H9 (cell line): ENCODE results near the gene AQP2. TPM values are rescaled to one million over a fixed set of nuclear protein-coding genes. Genes with fewer than 3 reads are reported as not detected.

Experiments
- DNase-seq: peaks from one replicate; pipeline ENCODE4 v3.0.0-alpha.2; 2017
- H2AFZ ChIP-seq: one replicate; pipeline ENCODE4 v1.6.1; 2013; ENCODE audit warnings: mild to moderate bottlenecking, low read length, control low read depth, moderate library complexity
- H2AK5ac ChIP-seq: 2 replicates; pipeline ENCODE4 v1.6.1; 2013; ENCODE audit warnings: low read length, control low read depth, mixed read lengths; ENCODE audit not compliant: insufficient read length
- H2BK120ac ChIP-seq: one replicate; pipeline ENCODE4 v1.6.1; 2013; ENCODE audit warnings: low read depth, mild to moderate bottlenecking, low read length, control low read depth, inconsistent platforms; ENCODE audit not compliant: poor library complexity, severe bottlenecking
- H2BK12ac ChIP-seq: 2 replicates; pipeline ENCODE4 v1.6.1; 2013; ENCODE audit warnings: low read length, control low read depth, mixed read lengths, low read depth; ENCODE audit not compliant: insufficient read length
- H2BK15ac ChIP-seq: 2 replicates; pipeline ENCODE4 v1.6.1; 2013; ENCODE audit warnings: low read depth, low read length, control low read depth
- H2BK20ac ChIP-seq: one replicate; pipeline ENCODE4 v1.6.1; 2013; ENCODE audit warnings: low read depth, mild to moderate bottlenecking, low read length, control low read depth, inconsistent platforms; ENCODE audit not compliant: poor library complexity, severe bottlenecking
- H2BK5ac ChIP-seq: 2 replicates; pipeline ENCODE4 v1.6.1; 2013; ENCODE audit warnings: low read length, control low read depth, mixed read lengths; ENCODE audit not compliant: insufficient read length
- H3K14ac ChIP-seq: 2 replicates; pipeline ENCODE4 v1.6.1; 2013; ENCODE audit warnings: low read length, control low read depth; ENCODE audit not compliant: insufficient read depth
- H3K18ac ChIP-seq: 2 replicates; pipeline ENCODE4 v1.6.1; 2013; ENCODE audit warnings: low read depth, mild to moderate bottlenecking, mixed read lengths, low read length, control low read depth; ENCODE audit not compliant: insufficient read length
- H3K23ac ChIP-seq: 2 replicates; pipeline ENCODE4 v1.6.1; 2013; ENCODE audit warnings: low read length, control low read depth, mixed read lengths, low read depth; ENCODE audit not compliant: insufficient read length
- H3K23me2 ChIP-seq: 2 replicates; pipeline ENCODE4 v1.6.1; 2013; ENCODE audit warnings: low read depth, mild to moderate bottlenecking, mixed read lengths, low read length, control low read depth; ENCODE audit not compliant: insufficient read length, poor library complexity, severe bottlenecking
- H3K27ac ChIP-seq: 2 replicates; pipeline ENCODE4 v1.5.1; 2013; ENCODE audit warnings: low read length, control low read depth, mixed read lengths, low read depth; ENCODE audit not compliant: insufficient read length
- H3K27me3 ChIP-seq: 2 replicates; pipeline ENCODE4 v1.6.1; 2013; ENCODE audit warnings: low read length, control low read depth, inconsistent platforms; ENCODE audit not compliant: insufficient read depth
- H3K4ac ChIP-seq: 2 replicates; pipeline ENCODE4 v1.6.1; 2013; ENCODE audit warnings: low read depth, mild to moderate bottlenecking, control low read depth, inconsistent platforms, low read length, moderate library complexity
- H3K4me1 ChIP-seq: 2 replicates; pipeline ENCODE4 v1.6.1; 2013; ENCODE audit warnings: low read length, control low read depth, inconsistent platforms; ENCODE audit not compliant: insufficient read depth
- H3K4me2 ChIP-seq: 2 replicates; pipeline ENCODE4 v1.6.1; 2013; ENCODE audit warnings: low read length, control low read depth, mixed read lengths; ENCODE audit not compliant: insufficient read length, insufficient read depth
- H3K56ac ChIP-seq: 2 replicates; pipeline ENCODE4 v1.6.1; 2013; ENCODE audit warnings: low read depth, mild to moderate bottlenecking, mixed read lengths, low read length, control low read depth; ENCODE audit not compliant: insufficient read length
- H3K79me1 ChIP-seq: 2 replicates; pipeline ENCODE4 v1.6.1; 2013; ENCODE audit warnings: low read depth, mild to moderate bottlenecking, moderate library complexity, low read length, control low read depth, inconsistent platforms; ENCODE audit not compliant: insufficient read depth, poor library complexity, severe bottlenecking
- H3K79me2 ChIP-seq: 2 replicates; pipeline ENCODE4 v1.6.1; 2013; ENCODE audit warnings: low read length, control low read depth, inconsistent platforms; ENCODE audit not compliant: insufficient read depth
- H3K9ac ChIP-seq: 2 replicates; pipeline ENCODE4 v1.6.1; 2013; ENCODE audit warnings: low read length, control low read depth, mixed read lengths; ENCODE audit not compliant: insufficient read length; ENCODE audit errors: extremely low read depth
- H3K9me3 ChIP-seq: one replicate; pipeline ENCODE4 v1.6.1; 2013; ENCODE audit warnings: low read depth, low read length, inconsistent platforms; ENCODE audit not compliant: control insufficient read depth
- H3T11ph ChIP-seq: one replicate; pipeline ENCODE4 v1.6.1; 2013; ENCODE audit warnings: mild to moderate bottlenecking, low read length, control low read depth, inconsistent platforms
- H4K20me1 ChIP-seq: one replicate; pipeline ENCODE4 v1.6.1; 2013; ENCODE audit not compliant: control insufficient read depth, insufficient read length, insufficient read depth
- H4K5ac ChIP-seq: 2 replicates; pipeline ENCODE4 v1.6.1; 2013; ENCODE audit warnings: low read depth, mild to moderate bottlenecking, mixed read lengths, low read length, control low read depth; ENCODE audit not compliant: insufficient read length
- H4K8ac ChIP-seq: replicated peaks from 2 replicates; pipeline ENCODE4 v1.6.1; 2013; ENCODE audit warnings: low read length, control low read depth, mixed read lengths, low read depth; ENCODE audit not compliant: insufficient read length
- H4K91ac ChIP-seq: 2 replicates; pipeline ENCODE4 v1.6.1; 2013; ENCODE audit warnings: low read depth, mild to moderate bottlenecking, moderate library complexity, mixed read lengths, low read length, control low read depth; ENCODE audit not compliant: insufficient read length
- H3K27ac Mint-ChIP-seq, 3 experiments: 2 replicates in 2 of 3; 3 replicates in 1 of 3; pipeline ENCODE4 v1.8.0; 2020 to 2021; ENCODE audit warnings: mixed read lengths in 3 of 3, mild to moderate bottlenecking in 1 of 3, moderate library complexity in 1 of 3
- H3K27me3 Mint-ChIP-seq: 2 replicates; pipeline ENCODE4 v1.8.0; 2021; ENCODE audit warnings: low read depth, mild to moderate bottlenecking, moderate library complexity, mixed read lengths
- H3K36me3 Mint-ChIP-seq, 3 experiments: 2 replicates in 2 of 3; 3 replicates in 1 of 3; pipeline ENCODE4 v1.8.0; 2020 to 2021; ENCODE audit warnings: low read depth in 3 of 3, mixed read lengths in 3 of 3; ENCODE audit not compliant: insufficient read depth in 1 of 3
- H3K4me1 Mint-ChIP-seq, 2 experiments: 2 replicates each; pipeline ENCODE4 v1.8.0; 2020; ENCODE audit warnings: mixed read lengths in 2 of 2
- H3K4me3 Mint-ChIP-seq, 2 experiments: 2 replicates in 1 of 2; 3 replicates in 1 of 2; pipeline ENCODE4 v1.8.0; 2020 to 2021; ENCODE audit warnings: mild to moderate bottlenecking in 2 of 2, mixed read lengths in 2 of 2, moderate library complexity in 1 of 2
- H3K9me3 Mint-ChIP-seq, 2 experiments: 2 replicates in 1 of 2; 3 replicates in 1 of 2; pipeline ENCODE4 v1.8.0; 2020; ENCODE audit warnings: mild to moderate bottlenecking in 2 of 2, mixed read lengths in 2 of 2, moderate library complexity in 1 of 2
- CTCF ChIP-seq: fragments of 200-600 bp; sonication (generic); conservative IDR thresholded peaks from 3 replicates; pipeline ENCODE4 v1.8.0; 2021; ENCODE audit warnings: antibody characterized with exemption, mild to moderate bottlenecking
- WGBS: extraction: QIAGEN DNeasy Blood & Tissue Kit; methylation state at CpG from one replicate; pipeline ENCODE4 v1.1.7; 2013; ENCODE audit warnings: missing lambda C conversion rate, low lambda C conversion rate, mixed read lengths; ENCODE audit not compliant: insufficient read length; ENCODE audit errors: extremely low coverage; 5-methylcytosine and 5-hydroxymethylcytosine counted together
- total RNA-seq: library from RNA; stranded (reverse); gene quantifications from 2 replicates; pipeline ENCODE4 v1.2.1, GENCODE V29; 2021

AQP2 gene
- total RNA-seq, 1 experiment from 2014 or later: not detected

DNA sequence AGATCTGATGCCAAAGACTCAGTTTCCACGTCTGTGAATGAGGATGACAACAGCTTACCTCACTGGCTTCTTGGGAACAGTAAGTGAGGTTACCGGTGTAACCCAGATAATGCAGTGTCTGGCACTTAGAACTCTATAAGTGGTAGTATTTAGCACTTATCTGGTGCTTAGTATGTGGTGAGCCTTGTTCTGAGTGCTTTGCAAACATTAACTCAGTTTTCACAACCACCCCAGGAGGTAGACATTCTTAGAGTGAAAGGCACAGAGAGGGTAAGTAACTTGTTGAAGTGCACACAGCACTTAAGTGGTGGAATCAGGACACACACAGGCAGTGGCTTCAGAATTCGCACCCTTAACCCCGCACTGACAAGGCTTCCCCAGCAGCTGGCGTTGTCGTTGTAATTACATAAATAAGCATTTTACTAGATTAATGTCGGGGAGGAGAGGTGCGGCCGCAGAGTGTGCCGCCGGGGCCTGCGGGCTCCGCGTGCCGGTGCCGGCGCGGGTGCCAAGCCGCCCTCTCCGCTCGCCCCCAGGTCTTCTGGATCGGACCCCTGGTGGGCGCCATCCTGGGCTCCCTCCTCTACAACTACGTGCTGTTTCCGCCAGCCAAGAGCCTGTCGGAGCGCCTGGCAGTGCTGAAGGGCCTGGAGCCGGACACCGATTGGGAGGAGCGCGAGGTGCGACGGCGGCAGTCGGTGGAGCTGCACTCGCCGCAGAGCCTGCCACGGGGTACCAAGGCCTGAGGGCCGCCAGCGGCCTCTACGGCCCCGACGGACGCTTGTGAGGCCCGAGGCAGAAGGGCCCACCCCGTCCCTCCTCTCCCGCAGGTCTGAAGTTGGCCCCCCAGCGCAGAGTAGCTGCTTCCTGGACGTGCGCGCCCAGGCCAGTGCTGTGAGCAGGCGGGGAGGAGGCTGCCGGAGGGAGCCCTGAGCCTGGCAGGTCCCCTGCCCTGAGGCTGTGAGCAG lies 4.6 kb downstream of the AQP2 start:
- Histone ChIP-seq H3K4me2 (no peak overlapping the region), H3K4ac (no peak overlapping the region)

More for the DNA sequence above, 4.6 kb downstream of the AQP2 start:
- Histone ChIP-seq H2BK5ac (no peak overlapping the region), H3K79me1 (no peaks in the 10 kb centered on the region), H3K23me2 (no peaks in the 10 kb centered on the region), H2AFZ (no peak overlapping the region), H4K8ac (no peak overlapping the region), H2BK12ac (no peak overlapping the region), H2AK5ac (no peak overlapping the region), H3K79me2 (no peaks in the 10 kb centered on the region), H4K5ac (no peak overlapping the region), H2BK20ac (no peak overlapping the region), H3K14ac (no peak overlapping the region), H3K9ac (no peak overlapping the region), H4K91ac (no peak overlapping the region), H3K18ac (no peak overlapping the region), H3K4me1 (peaks cover 6% of the 10 kb centered on the region; the same call in 1 of the 2 replicates), H3K27me3 (peaks cover 1% of the 10 kb centered on the region; the same call in 1 of the 2 replicates), H3K23ac (no peak overlapping the region), H3K56ac (no peak overlapping the region), H2BK120ac (no peak overlapping the region), H2BK15ac (no peak overlapping the region), H3K27ac (no peak overlapping the region), H3T11ph (no peak overlapping the region), H4K20me1 (no peaks in the 10 kb centered on the region), H3K9me3 (no peaks in the 10 kb centered on the region)
- no CpG with 5 or more reads among the region's 53 CpGs for WGBS
- H3K27me3 Mint-ChIP-seq: peaks cover 35% of the 10 kb centered on the region
- H3K36me3 Mint-ChIP-seq: no peaks in the 10 kb centered on the region; a peak in 1 of 7 replicates
- peaks cover 20 to 26% of the 10 kb centered on the region in 2 experiments for H3K4me1 Mint-ChIP-seq
- no peak overlapping the region for H3K27ac Mint-ChIP-seq
- no peak for TF ChIP-seq CTCF
- no peaks in the 10 kb centered on the region for H3K9me3 Mint-ChIP-seq
- no peak overlapping the region; a peak in 1 of 5 replicates for H3K4me3 Mint-ChIP-seq
- DNase-seq: peak; percentile 78
